DOHH2 (cell line): Measurements from ENCODE around the gene KLK12.

Experiments used
- H3F3A ChIP-seq: fragments of 200-600 bp; sonication (generic), shearing (Covaris generic); 2 replicates; pipeline ENCODE4 v1.6.0; 2016; ENCODE audit warnings: antibody characterized with exemption, mild to moderate bottlenecking; ENCODE audit not compliant: control insufficient read depth, insufficient read depth
- H3K27ac ChIP-seq: fragments of 200-600 bp; sonication (generic); 2 replicates; pipeline ENCODE4 v1.5.1; 2014; ENCODE audit warnings: low read depth, mild to moderate bottlenecking, low read length, moderate library complexity
- H3K27me3 ChIP-seq: fragments of 200-600 bp; sonication (generic); 2 replicates; pipeline ENCODE4 v1.6.1; 2014; ENCODE audit warnings: mild to moderate bottlenecking, low read length, mixed read lengths; ENCODE audit not compliant: control insufficient read depth
- H3K36me3 ChIP-seq: fragments of 200-600 bp; sonication (generic); 2 replicates; pipeline ENCODE4 v1.6.1; 2014; ENCODE audit warnings: mild to moderate bottlenecking, low read length, moderate library complexity, mixed read lengths; ENCODE audit not compliant: control insufficient read depth
- H3K4me1 ChIP-seq: fragments of 200-600 bp; sonication (generic); 2 replicates; pipeline ENCODE4 v1.6.1; 2014; ENCODE audit warnings: mild to moderate bottlenecking, low read length, mixed read lengths; ENCODE audit not compliant: control insufficient read depth
- H3K4me2 ChIP-seq: fragments of 200-600 bp; sonication (generic); 2 replicates; pipeline ENCODE4 v1.6.0; 2014; ENCODE audit warnings: mild to moderate bottlenecking, low read length, moderate library complexity
- H3K4me3 ChIP-seq: fragments of 200-600 bp; sonication (generic); 2 replicates; pipeline ENCODE4 v1.5.1; 2014; ENCODE audit warnings: mild to moderate bottlenecking, low read length, mixed read lengths
- H3K79me2 ChIP-seq: fragments of 200-600 bp; sonication (generic); 2 replicates; pipeline ENCODE4 v1.6.1; 2014; ENCODE audit warnings: mild to moderate bottlenecking, low read length, mixed read lengths; ENCODE audit not compliant: control insufficient read depth
- H3K9me2 ChIP-seq: fragments of 200-600 bp; sonication (generic); replicated peaks from 2 replicates; pipeline ENCODE4 v1.6.1; 2014; ENCODE audit warnings: mild to moderate bottlenecking, low read length, mixed read lengths; ENCODE audit not compliant: control insufficient read depth
- H3K9me3 ChIP-seq: fragments of 200-600 bp; sonication (generic); 2 replicates; pipeline ENCODE4 v1.6.1; 2014; ENCODE audit warnings: antibody characterized with exemption, low read length, mixed read lengths; ENCODE audit not compliant: control insufficient read depth, insufficient read depth
- H4K20me1 ChIP-seq: fragments of 200-600 bp; sonication (generic); 2 replicates; pipeline ENCODE4 v1.6.0; 2014; ENCODE audit warnings: low read depth, mild to moderate bottlenecking, antibody characterized with exemption, low read length, moderate library complexity; ENCODE audit not compliant: control insufficient read depth, insufficient read depth
- EZH2phosphoT487 ChIP-seq: fragments of 200-600 bp; sonication (generic); IDR thresholded peaks from 2 replicates; pipeline ENCODE4 v1.6.1; 2017; ENCODE audit warnings: borderline replicate concordance, mild to moderate bottlenecking, antibody characterized with exemption, low read length, moderate library complexity, mixed read lengths
- TF ChIP-seq, protein P1 (sequence below): fragments of 200-600 bp; sonication (generic); IDR thresholded peaks from one replicate; pipeline ENCODE4 v1.5.1; 2014; ENCODE audit warnings: antibody characterized with exemption, mild to moderate bottlenecking, low read depth, low read length; ENCODE audit not compliant: poor library complexity, severe bottlenecking

KLK12 gene

DNA sequence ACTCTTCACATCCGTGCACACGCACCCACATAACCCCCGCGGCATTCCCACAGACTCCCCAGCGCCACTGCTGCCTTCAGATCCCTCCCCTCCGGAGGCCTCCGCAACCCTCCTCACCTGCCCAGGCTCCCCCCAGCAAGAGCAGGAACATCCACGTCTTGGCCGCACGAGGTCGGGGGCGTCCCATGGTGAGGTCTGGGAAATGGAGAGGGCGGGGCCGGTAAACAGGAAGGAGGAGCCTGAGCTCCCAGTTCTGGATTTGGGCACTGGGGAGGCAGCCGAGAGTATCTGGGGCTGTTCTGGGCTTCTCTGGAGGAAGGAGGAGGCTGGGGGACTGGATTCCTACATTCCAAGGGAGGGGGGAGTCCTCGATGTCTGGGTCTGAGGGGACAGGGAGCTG is 33.8 kb downstream of the KLK12 start:
- no peaks in the 10 kb centered on the region for H3K4me1 ChIP-seq
- H3K9me3 ChIP-seq = no peaks in the 10 kb centered on the region
- no peaks in the 10 kb centered on the region for H3F3A ChIP-seq
- no peak overlapping the region for H3K4me2 ChIP-seq
- H3K27me3 ChIP-seq = no peaks in the 10 kb centered on the region
- H3K79me2 ChIP-seq = no peaks in the 10 kb centered on the region
- H3K4me3 ChIP-seq = no peak overlapping the region
- H4K20me1 ChIP-seq = no peaks in the 10 kb centered on the region
- no peaks in the 10 kb centered on the region for H3K9me2 ChIP-seq
- no peak overlapping the region for H3K27ac ChIP-seq
- H3K36me3 ChIP-seq = no peaks in the 10 kb centered on the region
- TF ChIP-seq, protein P1, sequence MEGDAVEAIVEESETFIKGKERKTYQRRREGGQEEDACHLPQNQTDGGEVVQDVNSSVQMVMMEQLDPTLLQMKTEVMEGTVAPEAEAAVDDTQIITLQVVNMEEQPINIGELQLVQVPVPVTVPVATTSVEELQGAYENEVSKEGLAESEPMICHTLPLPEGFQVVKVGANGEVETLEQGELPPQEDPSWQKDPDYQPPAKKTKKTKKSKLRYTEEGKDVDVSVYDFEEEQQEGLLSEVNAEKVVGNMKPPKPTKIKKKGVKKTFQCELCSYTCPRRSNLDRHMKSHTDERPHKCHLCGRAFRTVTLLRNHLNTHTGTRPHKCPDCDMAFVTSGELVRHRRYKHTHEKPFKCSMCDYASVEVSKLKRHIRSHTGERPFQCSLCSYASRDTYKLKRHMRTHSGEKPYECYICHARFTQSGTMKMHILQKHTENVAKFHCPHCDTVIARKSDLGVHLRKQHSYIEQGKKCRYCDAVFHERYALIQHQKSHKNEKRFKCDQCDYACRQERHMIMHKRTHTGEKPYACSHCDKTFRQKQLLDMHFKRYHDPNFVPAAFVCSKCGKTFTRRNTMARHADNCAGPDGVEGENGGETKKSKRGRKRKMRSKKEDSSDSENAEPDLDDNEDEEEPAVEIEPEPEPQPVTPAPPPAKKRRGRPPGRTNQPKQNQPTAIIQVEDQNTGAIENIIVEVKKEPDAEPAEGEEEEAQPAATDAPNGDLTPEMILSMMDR = no peak
- TF ChIP-seq EZH2phosphoT487 = no peak

GRCh38 chr19:51000426-51000825 is 34.4 kb downstream of the KLK12 start:
- Histone ChIP-seq H3K4me3 (no peak overlapping the region), H3F3A (no peaks in the 10 kb centered on the region), H3K9me3 (no peaks in the 10 kb centered on the region), H3K36me3 (no peaks in the 10 kb centered on the region), H3K9me2 (no peaks in the 10 kb centered on the region), H3K4me1 (no peaks in the 10 kb centered on the region), H3K27ac (no peak overlapping the region), H3K79me2 (no peaks in the 10 kb centered on the region), H3K4me2 (no peak overlapping the region), H3K27me3 (no peaks in the 10 kb centered on the region), H4K20me1 (no peaks in the 10 kb centered on the region)
- no peak for TF ChIP-seq EZH2phosphoT487
- TF ChIP-seq, protein P1 = no peak

GRCh38 chr19:50998686-50999085 is 36.1 kb downstream of the KLK12 start:
- no peaks in the 10 kb centered on the region for H3K36me3 ChIP-seq
- H3K79me2 ChIP-seq = no peaks in the 10 kb centered on the region
- H3K4me2 ChIP-seq = no peak overlapping the region
- no peaks in the 10 kb centered on the region for H3K4me1 ChIP-seq
- H3K9me2 ChIP-seq = no peaks in the 10 kb centered on the region
- H3K27me3 ChIP-seq = no peaks in the 10 kb centered on the region
- H4K20me1 ChIP-seq = no peaks in the 10 kb centered on the region
- no peak overlapping the region for H3K4me3 ChIP-seq
- H3K9me3 ChIP-seq = peaks cover 9% of the 10 kb centered on the region; the same call in 1 of the 2 replicates
- TF ChIP-seq, protein P1 = no peak
- no peak for TF ChIP-seq EZH2phosphoT487
- H3K27ac ChIP-seq = no peak overlapping the region
- H3F3A ChIP-seq = no peaks in the 10 kb centered on the region

DNA sequence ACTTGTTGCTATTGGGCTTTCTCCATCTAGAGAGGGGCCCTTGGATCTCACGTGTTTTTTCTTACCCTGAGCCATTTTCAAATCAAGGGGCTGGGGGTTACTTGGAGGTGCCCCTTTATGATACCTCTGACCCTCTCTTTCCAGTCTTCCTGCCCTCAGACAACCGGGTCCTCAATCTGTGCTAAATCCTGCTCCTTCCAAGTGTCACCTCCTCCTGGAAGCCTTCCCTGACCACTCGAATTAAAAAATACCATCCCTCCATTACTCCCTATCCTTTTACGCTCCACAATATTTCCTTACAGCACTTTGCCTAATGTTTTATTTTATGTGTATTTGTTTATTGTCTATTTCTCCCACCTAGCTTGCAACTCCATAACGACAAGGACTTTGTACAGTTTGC is 36.7 kb downstream of the KLK12 start:
- Histone ChIP-seq H4K20me1 (no peaks in the 10 kb centered on the region), H3K4me2 (no peak overlapping the region), H3K27me3 (no peaks in the 10 kb centered on the region), H3K36me3 (no peaks in the 10 kb centered on the region), H3K9me3 (peaks cover 9% of the 10 kb centered on the region; the same call in 1 of the 2 replicates), H3K9me2 (no peaks in the 10 kb centered on the region), H3K4me3 (no peak overlapping the region), H3K27ac (no peak overlapping the region), H3K4me1 (no peaks in the 10 kb centered on the region), H3F3A (no peaks in the 10 kb centered on the region), H3K79me2 (no peaks in the 10 kb centered on the region)
- TF ChIP-seq, protein P1 = no peak
- no peak for TF ChIP-seq EZH2phosphoT487
